ENCODE measurements around the gene COL1A2. TPM values are rescaled to one million over a fixed set of nuclear protein-coding genes. Genes with fewer than 3 reads are reported as not detected.

The COL1A2 gene
- total and polyA plus RNA-seq, 2 of the 4 experiments (the other 2 are of a cell fraction): 1,211 to 4,454 TPM

GRCh38 chr7:94384315-94384714 is 10.4 kb upstream of the COL1A2 start (continued):
- TF ChIP-seq ELK1 (IDR thresholded peaks at IDR 0.05; ENCODE audit: borderline replicate concordance, low read depth, low read length) (no peak), CEBPB (IDR thresholded peaks at IDR 0.05; ENCODE audit: low read depth, low read length) (no peak)

GRCh38 chr7:94386416-94386815 is 8.3 kb upstream of the COL1A2 start:
- Histone ChIP-seq H3K9me3 (ENCODE audit: control insufficient read depth, insufficient read depth, low read length) (no peaks in the 10 kb centered on the region), H4K5ac (ENCODE audit: low read depth, low read length) (no peak overlapping the region), H2AK5ac (ENCODE audit: low read depth, low read length) (no peak overlapping the region), H3K4ac (ENCODE audit: low read depth, low read length) (no peak overlapping the region), H2BK20ac (ENCODE audit: low read depth, low read length) (0 out of 2 replicates have a peak overlapping the region, but pooled peaks have one; percentile 3), H3K27ac (ENCODE audit: insufficient read depth, low read length) (no peak overlapping the region), H3K27me3 (ENCODE audit: control insufficient read depth, insufficient read depth, low read length) (no peaks in the 10 kb centered on the region), H3K36me3 (ENCODE audit: control insufficient read depth, insufficient read depth, low read length) (no peaks in the 10 kb centered on the region), H4K20me1 (ENCODE audit: insufficient read depth, low read length) (no peaks in the 10 kb centered on the region), H3K4me3 (ENCODE audit: insufficient read depth, low read depth, low read length) (no peak overlapping the region), H4K8ac (ENCODE audit: low read depth in 2 of 2, low read length in 2 of 2) (no peak overlapping the region), H3K4me2 (ENCODE audit: low read depth, low read length) (no peak overlapping the region), H3K79me1 (ENCODE audit: low read depth in 1 of 2, low read length in 2 of 2) (peaks cover 11 to 29% of the 10 kb centered on the region in 2 experiments), H3K18ac (ENCODE audit: low read depth, low read length) (peak overlapping the region; percentile 31; the same call in 1 of the 2 replicates), H3K4me1 (ENCODE audit: control insufficient read depth, insufficient read depth, low read length) (peaks cover 20% of the 10 kb centered on the region), H4K91ac (ENCODE audit: insufficient read depth, low read depth, low read length) (no peak overlapping the region), H2BK15ac (ENCODE audit: low read depth, low read length) (no peak overlapping the region), H2BK5ac (ENCODE audit: low read depth, low read length, poor library complexity, severe bottlenecking) (no peak overlapping the region), H3K14ac (replicated peaks; ENCODE audit: low read depth, low read length) (no peak overlapping the region), H3K23ac (ENCODE audit: low read depth, low read length) (no peak overlapping the region), H2AFZ (replicated peaks; ENCODE audit: low read length, poor library complexity) (no peak overlapping the region), H2BK120ac (ENCODE audit: low read depth, low read length) (no peak overlapping the region), H3K9me1 (ENCODE audit: insufficient read depth, low read length) (peaks cover 5% of the 10 kb centered on the region), H3K56ac (ENCODE audit: extremely low read depth, insufficient read depth, low read length) (no peak overlapping the region), H2AK9ac (replicated peaks; ENCODE audit: low read depth, low read length, poor library complexity) (no peak overlapping the region), H3K9ac (ENCODE audit: low read depth, low read length) (no peak overlapping the region)
- DNase-seq (no peak), ATAC-seq (ENCODE audit: low read depth) (no peak)
- intact Hi-C loops (cut with micrococcal nuclease) (no loop called here), in situ Hi-C loops (cut with MboI; ENCODE audit: low sequenced_read_pairs) (no loop called here), dilution Hi-C loops (cut with HindIII; ENCODE audit: low sequenced_read_pairs, unreplicated experiment) (no loop called here)
- CTCF ChIA-PET: no interaction called here
- TF ChIP-seq, protein P1, sequence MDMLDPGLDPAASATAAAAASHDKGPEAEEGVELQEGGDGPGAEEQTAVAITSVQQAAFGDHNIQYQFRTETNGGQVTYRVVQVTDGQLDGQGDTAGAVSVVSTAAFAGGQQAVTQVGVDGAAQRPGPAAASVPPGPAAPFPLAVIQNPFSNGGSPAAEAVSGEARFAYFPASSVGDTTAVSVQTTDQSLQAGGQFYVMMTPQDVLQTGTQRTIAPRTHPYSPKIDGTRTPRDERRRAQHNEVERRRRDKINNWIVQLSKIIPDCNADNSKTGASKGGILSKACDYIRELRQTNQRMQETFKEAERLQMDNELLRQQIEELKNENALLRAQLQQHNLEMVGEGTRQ (IDR thresholded peaks at IDR 0.05; ENCODE audit: low read depth, low read length): no peak
- TF ChIP-seq CEBPB (IDR thresholded peaks at IDR 0.05; ENCODE audit: low read depth, low read length) (no peak), RFX5 (IDR thresholded peaks at IDR 0.05; ENCODE audit: low read depth, low read length) (no peak), CHD1 (IDR thresholded peaks at IDR 0.05; ENCODE audit: low read depth, low read length) (no peak), RAD21 (IDR thresholded peaks at IDR 0.05; ENCODE audit: low read length) (no peak), RCOR1 (IDR thresholded peaks at IDR 0.05; ENCODE audit: insufficient replicate concordance, low read length) (no peak), MAZ (IDR thresholded peaks at IDR 0.05; ENCODE audit: borderline replicate concordance, low read depth, low read length) (no peak), POLR2A (IDR thresholded peaks at IDR 0.05; ENCODE audit: low read depth, low read length) (no peak), SMC3 (IDR thresholded peaks at IDR 0.05; ENCODE audit: low read depth, low read length) (no peak)
- TF ChIP-seq, protein P2, sequence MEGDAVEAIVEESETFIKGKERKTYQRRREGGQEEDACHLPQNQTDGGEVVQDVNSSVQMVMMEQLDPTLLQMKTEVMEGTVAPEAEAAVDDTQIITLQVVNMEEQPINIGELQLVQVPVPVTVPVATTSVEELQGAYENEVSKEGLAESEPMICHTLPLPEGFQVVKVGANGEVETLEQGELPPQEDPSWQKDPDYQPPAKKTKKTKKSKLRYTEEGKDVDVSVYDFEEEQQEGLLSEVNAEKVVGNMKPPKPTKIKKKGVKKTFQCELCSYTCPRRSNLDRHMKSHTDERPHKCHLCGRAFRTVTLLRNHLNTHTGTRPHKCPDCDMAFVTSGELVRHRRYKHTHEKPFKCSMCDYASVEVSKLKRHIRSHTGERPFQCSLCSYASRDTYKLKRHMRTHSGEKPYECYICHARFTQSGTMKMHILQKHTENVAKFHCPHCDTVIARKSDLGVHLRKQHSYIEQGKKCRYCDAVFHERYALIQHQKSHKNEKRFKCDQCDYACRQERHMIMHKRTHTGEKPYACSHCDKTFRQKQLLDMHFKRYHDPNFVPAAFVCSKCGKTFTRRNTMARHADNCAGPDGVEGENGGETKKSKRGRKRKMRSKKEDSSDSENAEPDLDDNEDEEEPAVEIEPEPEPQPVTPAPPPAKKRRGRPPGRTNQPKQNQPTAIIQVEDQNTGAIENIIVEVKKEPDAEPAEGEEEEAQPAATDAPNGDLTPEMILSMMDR (conservative IDR thresholded peaks at IDR 0.05; ENCODE audit: low read depth, low read length): no peak
- BruUV-seq (replicated peaks): no TSS peak
- no CpG with 5 or more reads among the region's 2 CpGs for WGBS, 2 experiments (ENCODE audit: extremely low coverage in 2 of 2, insufficient read length in 1 of 2)
- POLR2A ChIA-PET (ENCODE audit: unreplicated experiment): interaction anchor here (0.6 to 1.1 kb wide), 2 partner anchors 9 to 11 kb away, joined by 3 read pairs; no protein-coding TSS in a partner anchor
